CD4-positive, alpha-beta T cell treated with Interleukin-17A for 4 hours (primary cell): ENCODE data around the gene IFT81.
"Not testable (repeated sequence)": the region's sequence is repeated elsewhere in the genome, so short reads cannot be mapped to it uniquely, and the experiment has no call there.

Experiments
- DNase-seq: peaks from one replicate; pipeline ENCODE4 v3.0.0-alpha.2; 2020; ENCODE audit warnings: mixed read lengths

IFT81 gene

GRCh38 chr12:110248096-110248447 lies 123.9 kb downstream of the IFT81 start:
- DNase-seq, result no peak

- no peak for DNase-seq
Measured at GRCh38 chr12:110249105-110249504, 124.9 kb downstream of the IFT81 start.

- no peak for DNase-seq
Measured at GRCh38 chr12:110249716-110250225, 125.6 kb downstream of the IFT81 start.

- DNase-seq, result no peak
Measured at GRCh38 chr12:110251381-110251780, 127.2 kb downstream of the IFT81 start.

GRCh38 chr12:110252716-110253115 lies 128.6 kb downstream of the IFT81 start:
- no peak for DNase-seq

GRCh38 chr12:110253176-110253575 lies 129.0 kb downstream of the IFT81 start:
- DNase-seq, result no peak

GRCh38 chr12:110254971-110255540 lies 130.9 kb downstream of the IFT81 start:
- no peak for DNase-seq

GRCh38 chr12:110255890-110256456 lies 131.8 kb downstream of the IFT81 start:
- not testable (repeated sequence) for DNase-seq

- no peak for DNase-seq
Measured at GRCh38 chr12:110256780-110257431, 132.7 kb downstream of the IFT81 start.

GRCh38 chr12:110258466-110258865 lies 134.3 kb downstream of the IFT81 start:
- no peak for DNase-seq

GRCh38 chr12:110262442-110263388 lies 138.6 kb downstream of the IFT81 start:
- DNase-seq, result no peak

- DNase-seq, result no peak
Measured at GRCh38 chr12:110266381-110266960, 142.3 kb downstream of the IFT81 start.

- DNase-seq, result no peak
Measured at GRCh38 chr12:110266980-110267620, 142.9 kb downstream of the IFT81 start.
